ENCODE measurements around the gene CLCNKB. TPM values are rescaled to one million over a fixed set of nuclear protein-coding genes. Genes with fewer than 3 reads are reported as not detected.

The CLCNKB gene
- total and polyA plus RNA-seq, 2 of the 13 experiments (the other 11 are each of a cell fraction or from before 2014, with no cell fraction given) = 0.04 TPM; not detected in 1

DNA sequence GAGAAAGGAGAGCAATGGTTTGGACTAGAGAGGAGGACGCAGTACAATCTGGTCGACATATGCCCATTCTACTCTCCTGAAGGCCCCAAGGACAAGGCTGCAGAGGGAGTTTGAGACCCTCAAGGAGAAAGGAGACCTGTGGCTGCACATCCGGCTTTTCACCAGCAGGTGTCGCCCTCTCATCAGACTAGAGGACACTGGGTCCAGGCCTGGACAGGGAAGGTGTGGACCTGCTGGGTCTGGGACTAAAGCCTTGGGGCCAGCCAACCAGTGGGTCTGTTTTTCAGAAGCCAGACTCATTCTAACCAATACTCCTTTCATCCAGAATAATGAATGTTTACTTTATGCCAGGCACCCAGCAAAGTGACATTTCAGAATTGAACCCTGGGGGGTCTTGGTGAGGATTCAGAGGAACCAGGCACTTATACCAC is 34.5 kb upstream of the CLCNKB start (continued):
- TF ChIP-seq ZNF138 (CRISPR knock-in tag; IDR thresholded peaks at IDR 0.05; ENCODE audit: low read depth) = no peak
- 0 out of 2 replicates have a peak, but pooled peaks have one; percentile 46 for TF ChIP-seq ZNF451 (CRISPR knock-in tag; IDR thresholded peaks at IDR 0.05)
- TF ChIP-seq, protein P1, sequence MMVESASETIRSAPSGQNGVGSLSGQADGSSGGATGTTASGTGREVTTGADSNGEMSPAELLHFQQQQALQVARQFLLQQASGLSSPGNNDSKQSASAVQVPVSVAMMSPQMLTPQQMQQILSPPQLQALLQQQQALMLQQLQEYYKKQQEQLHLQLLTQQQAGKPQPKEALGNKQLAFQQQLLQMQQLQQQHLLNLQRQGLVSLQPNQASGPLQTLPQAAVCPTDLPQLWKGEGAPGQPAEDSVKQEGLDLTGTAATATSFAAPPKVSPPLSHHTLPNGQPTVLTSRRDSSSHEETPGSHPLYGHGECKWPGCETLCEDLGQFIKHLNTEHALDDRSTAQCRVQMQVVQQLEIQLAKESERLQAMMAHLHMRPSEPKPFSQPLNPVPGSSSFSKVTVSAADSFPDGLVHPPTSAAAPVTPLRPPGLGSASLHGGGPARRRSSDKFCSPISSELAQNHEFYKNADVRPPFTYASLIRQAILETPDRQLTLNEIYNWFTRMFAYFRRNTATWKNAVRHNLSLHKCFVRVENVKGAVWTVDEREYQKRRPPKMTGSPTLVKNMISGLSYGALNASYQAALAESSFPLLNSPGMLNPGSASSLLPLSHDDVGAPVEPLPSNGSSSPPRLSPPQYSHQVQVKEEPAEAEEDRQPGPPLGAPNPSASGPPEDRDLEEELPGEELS (CRISPR knock-in tag; IDR thresholded peaks at IDR 0.05) = no peak
- peak; percentile 89 for TF ChIP-seq SMC3 (IDR thresholded peaks at IDR 0.05; ENCODE audit: low read length)
- TF ChIP-seq ZNF501 (CRISPR knock-in tag; IDR thresholded peaks at IDR 0.05) = peak; percentile 67
- no peak for TF ChIP-seq HMGXB3 (CRISPR knock-in tag; IDR thresholded peaks at IDR 0.05; ENCODE audit: borderline replicate concordance)
- peak; percentile 40; the same call in 1 of the 2 replicates for TF ChIP-seq PATZ1 (CRISPR knock-in tag; IDR thresholded peaks at IDR 0.05)
- no peak for TF ChIP-seq ZFP82 (CRISPR knock-in tag; IDR thresholded peaks at IDR 0.05; ENCODE audit: borderline replicate concordance)
- TF ChIP-seq ZNF790 (CRISPR knock-in tag; IDR thresholded peaks at IDR 0.05; ENCODE audit: borderline replicate concordance) = no peak
- TF ChIP-seq SALL1 (CRISPR knock-in tag; IDR thresholded peaks at IDR 0.05) = peak; percentile 53
- TF ChIP-seq, protein P2, sequence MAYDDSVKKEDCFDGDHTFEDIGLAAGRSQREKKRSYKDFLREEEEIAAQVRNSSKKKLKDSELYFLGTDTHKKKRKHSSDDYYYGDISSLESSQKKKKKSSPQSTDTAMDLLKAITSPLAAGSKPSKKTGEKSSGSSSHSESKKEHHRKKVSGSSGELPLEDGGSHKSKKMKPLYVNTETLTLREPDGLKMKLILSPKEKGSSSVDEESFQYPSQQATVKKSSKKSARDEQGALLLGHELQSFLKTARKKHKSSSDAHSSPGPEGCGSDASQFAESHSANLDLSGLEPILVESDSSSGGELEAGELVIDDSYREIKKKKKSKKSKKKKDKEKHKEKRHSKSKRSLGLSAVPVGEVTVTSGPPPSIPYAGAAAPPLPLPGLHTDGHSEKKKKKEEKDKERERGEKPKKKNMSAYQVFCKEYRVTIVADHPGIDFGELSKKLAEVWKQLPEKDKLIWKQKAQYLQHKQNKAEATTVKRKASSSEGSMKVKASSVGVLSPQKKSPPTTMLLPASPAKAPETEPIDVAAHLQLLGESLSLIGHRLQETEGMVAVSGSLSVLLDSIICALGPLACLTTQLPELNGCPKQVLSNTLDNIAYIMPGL (CRISPR knock-in tag; IDR thresholded peaks at IDR 0.05; ENCODE audit: borderline replicate concordance in 1 of 2, low read depth in 1 of 2) = peak; percentile 45 to 56; a peak in 1 of 4 replicates
- no peak for TF ChIP-seq DR1 (CRISPR knock-in tag; IDR thresholded peaks at IDR 0.05)
- TF ChIP-seq, protein P3, sequence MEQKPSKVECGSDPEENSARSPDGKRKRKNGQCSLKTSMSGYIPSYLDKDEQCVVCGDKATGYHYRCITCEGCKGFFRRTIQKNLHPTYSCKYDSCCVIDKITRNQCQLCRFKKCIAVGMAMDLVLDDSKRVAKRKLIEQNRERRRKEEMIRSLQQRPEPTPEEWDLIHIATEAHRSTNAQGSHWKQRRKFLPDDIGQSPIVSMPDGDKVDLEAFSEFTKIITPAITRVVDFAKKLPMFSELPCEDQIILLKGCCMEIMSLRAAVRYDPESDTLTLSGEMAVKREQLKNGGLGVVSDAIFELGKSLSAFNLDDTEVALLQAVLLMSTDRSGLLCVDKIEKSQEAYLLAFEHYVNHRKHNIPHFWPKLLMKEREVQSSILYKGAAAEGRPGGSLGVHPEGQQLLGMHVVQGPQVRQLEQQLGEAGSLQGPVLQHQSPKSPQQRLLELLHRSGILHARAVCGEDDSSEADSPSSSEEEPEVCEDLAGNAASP (CRISPR knock-in tag; IDR thresholded peaks at IDR 0.05; ENCODE audit: borderline replicate concordance) = 0 out of 2 replicates have a peak, but pooled peaks have one; percentile 38
- no peak for TF ChIP-seq ZFP91 (CRISPR knock-in tag; IDR thresholded peaks at IDR 0.05; ENCODE audit: borderline replicate concordance)

Measured in HepG2 (cell line).